Hepatocyte (in vitro differentiated cells): Measurements from ENCODE around the gene KRTAP12-4.

Experiments
- EZH2 ChIP-seq: fragments of 200-600 bp; sonication (generic); IDR thresholded peaks from 2 replicates; pipeline ENCODE4 v1.6.1; 2016; ENCODE audit warnings: antibody characterized with exemption, mild to moderate bottlenecking, borderline replicate concordance
- TF ChIP-seq, protein P1 (sequence below): fragments of 200-600 bp; sonication (generic); IDR thresholded peaks from 2 replicates; pipeline ENCODE4 v1.5.1; 2016; ENCODE audit warnings: antibody characterized with exemption, mild to moderate bottlenecking; ENCODE audit not compliant: poor library complexity

DNA sequence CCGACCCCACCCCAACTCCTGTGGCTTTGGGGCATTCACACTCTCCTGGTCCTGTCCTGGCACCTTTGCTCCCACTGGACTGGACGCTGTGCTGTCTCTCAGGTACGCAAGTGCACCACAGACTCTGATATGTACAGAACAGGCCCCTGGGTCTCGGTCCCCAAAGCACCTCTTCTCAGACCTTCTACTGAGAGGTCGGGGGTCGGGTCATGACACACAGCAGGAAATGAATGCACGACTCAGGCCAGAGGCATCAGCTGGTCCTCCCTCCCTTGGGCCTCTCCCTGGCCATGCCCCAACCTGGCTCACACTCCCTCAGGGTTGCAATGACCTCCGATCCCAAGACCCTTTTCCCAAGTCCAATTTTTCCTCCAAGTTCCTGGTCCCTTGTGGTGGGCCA lies 40.7 kb upstream of the KRTAP12-4 start:
- TF ChIP-seq, protein P1, sequence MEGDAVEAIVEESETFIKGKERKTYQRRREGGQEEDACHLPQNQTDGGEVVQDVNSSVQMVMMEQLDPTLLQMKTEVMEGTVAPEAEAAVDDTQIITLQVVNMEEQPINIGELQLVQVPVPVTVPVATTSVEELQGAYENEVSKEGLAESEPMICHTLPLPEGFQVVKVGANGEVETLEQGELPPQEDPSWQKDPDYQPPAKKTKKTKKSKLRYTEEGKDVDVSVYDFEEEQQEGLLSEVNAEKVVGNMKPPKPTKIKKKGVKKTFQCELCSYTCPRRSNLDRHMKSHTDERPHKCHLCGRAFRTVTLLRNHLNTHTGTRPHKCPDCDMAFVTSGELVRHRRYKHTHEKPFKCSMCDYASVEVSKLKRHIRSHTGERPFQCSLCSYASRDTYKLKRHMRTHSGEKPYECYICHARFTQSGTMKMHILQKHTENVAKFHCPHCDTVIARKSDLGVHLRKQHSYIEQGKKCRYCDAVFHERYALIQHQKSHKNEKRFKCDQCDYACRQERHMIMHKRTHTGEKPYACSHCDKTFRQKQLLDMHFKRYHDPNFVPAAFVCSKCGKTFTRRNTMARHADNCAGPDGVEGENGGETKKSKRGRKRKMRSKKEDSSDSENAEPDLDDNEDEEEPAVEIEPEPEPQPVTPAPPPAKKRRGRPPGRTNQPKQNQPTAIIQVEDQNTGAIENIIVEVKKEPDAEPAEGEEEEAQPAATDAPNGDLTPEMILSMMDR = no peak
- no peak for TF ChIP-seq EZH2
